Progenitor cell of endocrine pancreas (in vitro differentiated cells): ENCODE results near the gene FKBP1A. TPM values are rescaled to one million over a fixed set of nuclear protein-coding genes. Genes with fewer than 3 reads are reported as not detected.

Source experiments
- DNase-seq: peaks from one replicate; pipeline ENCODE4 v3.0.0; 2021; ENCODE audit warnings: low spot score; ENCODE audit not compliant: unreplicated experiment
- H3K27ac Mint-ChIP-seq: 2 replicates; pipeline ENCODE4 v1.8.0; 2021; ENCODE audit warnings: mild to moderate bottlenecking, moderate library complexity, mixed read lengths
- H3K27me3 Mint-ChIP-seq: 2 replicates; pipeline ENCODE4 v1.8.0; 2021; ENCODE audit warnings: mixed read lengths
- H3K36me3 Mint-ChIP-seq: 2 replicates; pipeline ENCODE4 v1.8.0; 2022; ENCODE audit warnings: mixed read lengths; ENCODE audit not compliant: insufficient read depth
- H3K4me1 Mint-ChIP-seq: 2 replicates; pipeline ENCODE4 v1.8.0; 2021; ENCODE audit warnings: low read depth, mixed read lengths
- H3K4me3 Mint-ChIP-seq: 2 replicates; pipeline ENCODE4 v1.8.0; 2021; ENCODE audit warnings: low read depth, mild to moderate bottlenecking, moderate library complexity, mixed read lengths
- H3K9me3 Mint-ChIP-seq: 2 replicates; pipeline ENCODE4 v1.8.0; 2021; ENCODE audit warnings: low read depth, mixed read lengths
- CTCF ChIP-seq: fragments of 200-600 bp; sonication (generic); IDR thresholded peaks from one replicate; pipeline ENCODE4 v1.5.0; 2021; ENCODE audit warnings: antibody characterized with exemption, mild to moderate bottlenecking; ENCODE audit not compliant: unreplicated experiment
- total RNA-seq: library from RNA; stranded (reverse); gene quantifications from 2 replicates; pipeline ENCODE4 v1.2.1, GENCODE V29; 2021

FKBP1A gene
- total RNA-seq, 1 donor from 2014 or later = 149 TPM

GRCh38 chr20:1375515-1375914 is 17.3 kb downstream of the FKBP1A start:
- no peak for TF ChIP-seq CTCF
- Mint-ChIP-seq H3K9me3 (no peaks in the 10 kb centered on the region), H3K36me3 (peaks cover 4% of the 10 kb centered on the region), H3K27ac (no peak overlapping the region), H3K4me3 (no peak overlapping the region), H3K27me3 (no peaks in the 10 kb centered on the region), H3K4me1 (peaks cover 15% of the 10 kb centered on the region)
- no peak for DNase-seq

- H3K4me1 Mint-ChIP-seq = peaks cover 13% of the 10 kb centered on the region
- no peak for DNase-seq
- H3K27ac Mint-ChIP-seq = no peak overlapping the region
- no peak for TF ChIP-seq CTCF
- no peaks in the 10 kb centered on the region for H3K9me3 Mint-ChIP-seq
- no peaks in the 10 kb centered on the region for H3K27me3 Mint-ChIP-seq
- no peak overlapping the region for H3K4me3 Mint-ChIP-seq
- H3K36me3 Mint-ChIP-seq = peaks cover 5% of the 10 kb centered on the region
Measured at GRCh38 chr20:1374246-1374645, 18.6 kb downstream of the FKBP1A start.

- Mint-ChIP-seq H3K27ac (no peak overlapping the region), H3K27me3 (no peaks in the 10 kb centered on the region), H3K4me3 (no peak overlapping the region), H3K36me3 (peaks cover 6% of the 10 kb centered on the region), H3K9me3 (no peaks in the 10 kb centered on the region), H3K4me1 (peaks cover 13% of the 10 kb centered on the region)
- no peak for DNase-seq
- TF ChIP-seq CTCF = no peak
Measured at GRCh38 chr20:1373614-1374013, 19.2 kb downstream of the FKBP1A start.

GRCh38 chr20:1373036-1373435 is 19.8 kb downstream of the FKBP1A start:
- TF ChIP-seq CTCF = no peak
- H3K27me3 Mint-ChIP-seq = no peaks in the 10 kb centered on the region

GRCh38 chr20:1371830-1372539 is 20.9 kb downstream of the FKBP1A start:
- H3K27ac Mint-ChIP-seq = no peak overlapping the region
- peaks cover 16% of the 10 kb centered on the region for H3K36me3 Mint-ChIP-seq
- H3K9me3 Mint-ChIP-seq = no peaks in the 10 kb centered on the region
- peaks cover 2% of the 10 kb centered on the region for H3K4me1 Mint-ChIP-seq
- DNase-seq = no peak
- no peaks in the 10 kb centered on the region for H3K27me3 Mint-ChIP-seq
- no peak overlapping the region for H3K4me3 Mint-ChIP-seq
- no peak for TF ChIP-seq CTCF

More at GRCh38 chr20:1373036-1373435, 19.8 kb downstream of the FKBP1A start:
- no peak overlapping the region for H3K27ac Mint-ChIP-seq
- H3K36me3 Mint-ChIP-seq = peaks cover 11% of the 10 kb centered on the region
- H3K4me3 Mint-ChIP-seq = no peak overlapping the region
- no peaks in the 10 kb centered on the region for H3K9me3 Mint-ChIP-seq
- peaks cover 11% of the 10 kb centered on the region for H3K4me1 Mint-ChIP-seq
- DNase-seq = no peak
